Thyroid gland (tissue), 4 donors: ENCODE measurements around the gene DUSP3.

Experiments
- POLR2A ChIP-seq, 2 donors: fragments of 450-650 bp; IDR thresholded peaks; one replicate each; pipeline ENCODE4 v1.6.1; 2017; ENCODE audit warnings: antibody characterized with exemption in 2 of 2, mild to moderate bottlenecking in 2 of 2, moderate library complexity in 1 of 2
- TF ChIP-seq, protein P1 (sequence below), 6 experiments: fragments of 200-600 bp in 3 of 6; fragments of 450-650 bp in 3 of 6; sonication (generic) in 3 of 6; IDR thresholded peaks; one replicate each; pipeline ENCODE4 v1.5.1; 2016 to 2019; ENCODE audit warnings: antibody characterized with exemption in 6 of 6, mild to moderate bottlenecking in 2 of 6, inconsistent platforms in 1 of 6, moderate library complexity in 1 of 6

- TF ChIP-seq, protein P1, sequence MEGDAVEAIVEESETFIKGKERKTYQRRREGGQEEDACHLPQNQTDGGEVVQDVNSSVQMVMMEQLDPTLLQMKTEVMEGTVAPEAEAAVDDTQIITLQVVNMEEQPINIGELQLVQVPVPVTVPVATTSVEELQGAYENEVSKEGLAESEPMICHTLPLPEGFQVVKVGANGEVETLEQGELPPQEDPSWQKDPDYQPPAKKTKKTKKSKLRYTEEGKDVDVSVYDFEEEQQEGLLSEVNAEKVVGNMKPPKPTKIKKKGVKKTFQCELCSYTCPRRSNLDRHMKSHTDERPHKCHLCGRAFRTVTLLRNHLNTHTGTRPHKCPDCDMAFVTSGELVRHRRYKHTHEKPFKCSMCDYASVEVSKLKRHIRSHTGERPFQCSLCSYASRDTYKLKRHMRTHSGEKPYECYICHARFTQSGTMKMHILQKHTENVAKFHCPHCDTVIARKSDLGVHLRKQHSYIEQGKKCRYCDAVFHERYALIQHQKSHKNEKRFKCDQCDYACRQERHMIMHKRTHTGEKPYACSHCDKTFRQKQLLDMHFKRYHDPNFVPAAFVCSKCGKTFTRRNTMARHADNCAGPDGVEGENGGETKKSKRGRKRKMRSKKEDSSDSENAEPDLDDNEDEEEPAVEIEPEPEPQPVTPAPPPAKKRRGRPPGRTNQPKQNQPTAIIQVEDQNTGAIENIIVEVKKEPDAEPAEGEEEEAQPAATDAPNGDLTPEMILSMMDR (IDR thresholded peaks at IDR 0.05) = no peak
- TF ChIP-seq POLR2A (IDR thresholded peaks at IDR 0.05) = no peak
Observed at GRCh38 chr17:43732958-43733357, 45.8 kb downstream of the DUSP3 start.
